ENCODE data around the gene TLR3. TPM values are rescaled to one million over a fixed set of nuclear protein-coding genes. Genes with fewer than 3 reads are reported as not detected.

Gene TLR3
- total and polyA plus RNA-seq, 2 of the 8 experiments (the other 6 are each of a cell fraction or from before 2014, with no cell fraction given), result 1.00 to 2.6 TPM

GRCh38 chr4:186061921-186062320 lies 7.0 kb upstream of the TLR3 start (continued):
- TF ChIP-seq CHD7 (IDR thresholded peaks at IDR 0.05; ENCODE audit: insufficient replicate concordance, low read length), result no peak
- no peak for TF ChIP-seq KDM1A (IDR thresholded peaks at IDR 0.05; ENCODE audit: borderline replicate concordance, low read length)
- TF ChIP-seq SIRT6 (IDR thresholded peaks at IDR 0.05; ENCODE audit: low read length), result no peak
- TF ChIP-seq CBX8 (IDR thresholded peaks at IDR 0.05; ENCODE audit: borderline replicate concordance, low read depth, low read length), result no peak
- no peak for TF ChIP-seq KDM5A (IDR thresholded peaks at IDR 0.05; ENCODE audit: low read length)
- no peak for TF ChIP-seq CHD2 (IDR thresholded peaks at IDR 0.05; ENCODE audit: low read length)
- TF ChIP-seq HDAC2 (IDR thresholded peaks at IDR 0.05; ENCODE audit: borderline replicate concordance in 1 of 2, low read depth in 2 of 2, low read length in 2 of 2), result no peak
- TF ChIP-seq POLR2AphosphoS5 (IDR thresholded peaks at IDR 0.05; ENCODE audit: low read depth, low read length), result no peak
